ENCODE results near the gene ZNF770.
"Not testable (repeated sequence)": the region's sequence is repeated elsewhere in the genome, so short reads cannot be mapped to it uniquely, and the experiment has no call there.

ZNF770 gene

GRCh38 chr15:34933432-34933975, 54.6 kb downstream of the ZNF770 start:
- H3K27me3 ChIP-seq (ENCODE audit: control insufficient read depth, insufficient read depth, low read length) = no peaks in the 10 kb centered on the region
- no peaks in the 10 kb centered on the region for H3K9me3 ChIP-seq (replicated peaks; ENCODE audit: low read length)
- H3K4me1 ChIP-seq (ENCODE audit: control insufficient read depth, insufficient read depth, low read length) = peaks cover 3% of the 10 kb centered on the region
- H3K4me2 ChIP-seq (ENCODE audit: low read length) = no peak overlapping the region
- H3K9ac ChIP-seq (ENCODE audit: low read depth, low read length) = no peak overlapping the region
- H3K4me3 ChIP-seq (ENCODE audit: low read length) = no peak overlapping the region
- peaks cover 55% of the 10 kb centered on the region for H3K36me3 ChIP-seq (ENCODE audit: insufficient read depth, low read length)

GRCh38 chr15:34928349-34928748, 59.7 kb downstream of the ZNF770 start:
- H3K36me3 ChIP-seq (ENCODE audit: insufficient read depth, low read length) = peaks cover 46% of the 10 kb centered on the region
- H3K4me3 ChIP-seq (ENCODE audit: low read length); H3K9me3 ChIP-seq (replicated peaks; ENCODE audit: low read length); H3K9ac ChIP-seq (ENCODE audit: low read depth, low read length); H3K4me1 ChIP-seq (ENCODE audit: control insufficient read depth, insufficient read depth, low read length); H3K4me2 ChIP-seq (ENCODE audit: low read length); H3K27me3 ChIP-seq (ENCODE audit: control insufficient read depth, insufficient read depth, low read length): not testable (repeated sequence)

Measured in skeletal muscle satellite cell (primary cell).